Ascending aorta (tissue), 2 donors: ENCODE data around the gene KDELR3. TPM values are rescaled to one million over a fixed set of nuclear protein-coding genes. Genes with fewer than 3 reads are reported as not detected.
A peak's percentile ranks its signal among the peaks of the same experiment; 100 is the strongest.

Experiments used
- DNase-seq, 2 donors: peaks; one replicate each; pipeline ENCODE4 v3.0.0-alpha.2; 2019; ENCODE audit warnings: low spot score in 2 of 2
- H3K27ac ChIP-seq, 2 donors: fragments of 200-600 bp; sonication (generic); one replicate each; pipeline ENCODE4 v1.5.1; 2016 to 2017; ENCODE audit warnings: mild to moderate bottlenecking in 1 of 2
- H3K27me3 ChIP-seq: fragments of 200-600 bp; sonication (generic); one replicate; pipeline ENCODE4 v1.5.1; 2017
- H3K36me3 ChIP-seq, 2 donors: fragments of 200-600 bp; sonication (generic); one replicate each; pipeline ENCODE4 v1.5.1; 2016
- H3K4me1 ChIP-seq, 2 donors: fragments of 200-600 bp; sonication (generic); one replicate each; pipeline ENCODE4 v1.5.1; 2016 to 2017; ENCODE audit warnings: mild to moderate bottlenecking in 1 of 2
- H3K4me3 ChIP-seq, 2 donors: fragments of 200-600 bp; sonication (generic); one replicate each; pipeline ENCODE4 v1.5.1; 2016 to 2017; ENCODE audit warnings: mild to moderate bottlenecking in 1 of 2
- H3K9me3 ChIP-seq, 2 donors: fragments of 200-600 bp; sonication (generic); one replicate each; pipeline ENCODE4 v1.5.1; 2016
- CTCF ChIP-seq, 3 experiments: fragments of 200-600 bp in 2 of 3; fragments of 450-650 bp in 1 of 3; sonication (generic) in 2 of 3; IDR thresholded peaks; one replicate each; pipeline ENCODE4 v1.5.1; 2016 to 2019; ENCODE audit warnings: antibody characterized with exemption in 3 of 3, mild to moderate bottlenecking in 1 of 3, moderate library complexity in 1 of 3
- intact Hi-C: fragments of 100-400 bp; cut with DNase I; formaldehyde crosslinking; loops from one replicate; pipeline ENCODE4 v1.15.1; 2023
- total RNA-seq: library from RNA; depleted of rRNA; stranded (reverse); fragments of >200 nt; gene quantifications from one replicate; pipeline ENCODE4 v1.1.0, GENCODE V29; 2016

The KDELR3 gene
- total RNA-seq, 1 donor from 2014 or later = 11.8 TPM

DNA sequence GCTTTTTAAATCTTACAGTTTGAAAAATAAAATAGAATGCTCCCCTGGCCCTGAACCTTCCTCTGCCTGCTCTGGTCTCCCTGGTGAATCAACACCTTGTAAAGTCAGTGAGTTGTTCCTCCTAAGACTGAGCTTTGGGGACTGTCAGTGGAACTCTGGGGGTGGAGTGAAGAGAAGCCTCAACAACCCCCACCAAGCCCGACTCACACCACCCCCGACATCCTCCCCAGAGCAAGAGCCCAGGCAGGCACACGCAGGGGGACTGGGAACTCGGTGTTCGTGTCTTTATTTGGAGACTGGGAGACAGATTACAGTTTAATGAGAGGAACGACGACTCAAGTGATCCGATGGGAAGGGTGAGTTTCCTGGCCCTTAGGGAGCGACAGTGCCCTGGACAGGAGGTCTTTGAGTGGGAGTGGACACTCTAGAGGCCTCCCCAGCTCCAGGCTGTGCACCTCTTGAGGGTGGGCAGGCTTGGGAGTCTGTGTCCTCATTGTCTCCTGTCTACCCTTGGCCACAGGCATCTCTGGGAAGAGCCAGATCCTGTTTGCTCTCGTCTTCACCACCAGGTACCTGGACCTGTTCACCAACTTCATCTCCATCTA lies 6.2 kb downstream of the KDELR3 start:
- H3K4me3 ChIP-seq = no peak overlapping the region
- H3K9me3 ChIP-seq = no peaks in the 10 kb centered on the region
- no peaks in the 10 kb centered on the region for H3K27me3 ChIP-seq
- H3K36me3 ChIP-seq = no peaks in the 10 kb centered on the region
- no peaks in the 10 kb centered on the region for H3K4me1 ChIP-seq
- H3K27ac ChIP-seq = no peak overlapping the region
- TF ChIP-seq CTCF (IDR thresholded peaks at IDR 0.05) = no peak
- peak in 1 of 2 donors; percentile 41 for DNase-seq
- intact Hi-C loops = no loop called here

DNA sequence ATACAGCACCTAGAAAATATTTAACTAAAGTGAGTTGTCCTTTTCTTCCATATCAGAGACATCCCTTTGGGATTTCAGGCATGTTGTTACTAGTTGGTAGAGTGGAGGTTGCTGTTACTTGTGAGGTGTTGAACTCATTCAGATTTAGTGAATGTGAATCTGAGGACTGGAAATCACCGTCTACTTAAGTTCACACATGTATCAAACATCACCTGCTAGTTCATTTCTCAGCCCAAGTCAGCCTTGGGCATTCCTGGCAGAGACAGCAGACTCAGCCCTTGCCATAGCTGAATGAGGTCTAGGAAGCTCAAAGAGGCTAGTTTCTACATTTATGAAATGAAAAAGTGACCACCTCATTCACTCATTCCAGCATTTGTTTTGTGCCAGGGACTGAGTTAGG lies 9.7 kb downstream of the KDELR3 start:
- no peak overlapping the region for H3K4me3 ChIP-seq
- peak in 1 of 2 donors; percentile 51 for DNase-seq
- no peaks in the 10 kb centered on the region for H3K27me3 ChIP-seq
- no peak for TF ChIP-seq CTCF (IDR thresholded peaks at IDR 0.05)
- H3K27ac ChIP-seq = no peak overlapping the region
- intact Hi-C loops = no loop called here
- H3K36me3 ChIP-seq = peaks cover under 1 to 29% of the 10 kb centered on the region in 2 donors
- no peaks in the 10 kb centered on the region for H3K4me1 ChIP-seq
- no peaks in the 10 kb centered on the region for H3K9me3 ChIP-seq

DNA sequence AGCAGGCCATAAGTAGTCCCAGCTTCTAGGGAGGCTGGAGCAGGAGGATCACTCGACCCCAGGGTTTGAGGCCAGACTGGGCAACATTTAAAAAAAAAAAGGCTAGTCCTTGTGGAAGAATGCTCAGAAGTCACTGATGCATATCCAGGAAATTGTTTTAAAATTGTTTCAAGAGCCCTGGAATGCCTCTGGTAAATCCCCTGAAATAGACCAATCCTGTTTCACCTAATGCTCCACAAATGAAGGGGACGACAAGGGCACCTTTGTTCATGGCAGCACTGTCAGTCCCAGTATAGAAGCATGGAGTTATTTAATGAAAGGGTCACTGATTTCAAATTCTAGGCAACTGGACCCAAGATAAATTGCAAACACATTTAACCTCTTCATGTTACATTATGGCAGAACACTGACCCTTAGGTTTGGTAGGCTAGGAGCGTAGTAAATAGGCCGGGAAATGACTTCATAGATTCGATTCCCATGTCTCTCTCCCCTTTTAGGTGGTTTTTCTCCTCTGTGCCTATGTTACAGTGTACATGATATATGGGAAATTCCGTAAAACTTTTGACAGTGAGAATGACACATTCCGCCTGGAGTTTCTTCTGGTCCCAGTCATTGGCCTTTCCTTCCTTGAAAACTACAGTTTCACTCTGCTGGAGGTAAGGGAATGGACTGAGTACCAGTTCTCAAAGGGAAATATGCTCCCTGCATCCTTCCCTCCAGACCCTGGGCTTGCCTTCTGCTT lies 11.4 kb downstream of the KDELR3 start:
- DNase-seq = no peak
- intact Hi-C loops = no loop called here
- TF ChIP-seq CTCF (IDR thresholded peaks at IDR 0.05) = no peak
- no peak overlapping the region for H3K27ac ChIP-seq
- H3K27me3 ChIP-seq = no peaks in the 10 kb centered on the region
- no peaks in the 10 kb centered on the region for H3K4me1 ChIP-seq
- no peaks in the 10 kb centered on the region for H3K9me3 ChIP-seq
- H3K4me3 ChIP-seq = no peak overlapping the region
- peaks cover 17 to 46% of the 10 kb centered on the region in 2 donors for H3K36me3 ChIP-seq

- Histone ChIP-seq H3K4me3 (no peak overlapping the region), H3K27ac (no peak overlapping the region), H3K9me3 (no peaks in the 10 kb centered on the region), H3K36me3 (peaks cover 38 to 66% of the 10 kb centered on the region in 2 donors), H3K4me1 (no peaks in the 10 kb centered on the region), H3K27me3 (no peaks in the 10 kb centered on the region)
- intact Hi-C loops = no loop called here
- TF ChIP-seq CTCF (IDR thresholded peaks at IDR 0.05) = no peak
- DNase-seq = no peak
Observed at GRCh38 chr22:38481162-38481870, 13.4 kb downstream of the KDELR3 start.

- Histone ChIP-seq H3K9me3 (no peaks in the 10 kb centered on the region), H3K4me1 (no peaks in the 10 kb centered on the region), H3K27me3 (no peaks in the 10 kb centered on the region), H3K4me3 (no peak overlapping the region), H3K36me3 (peaks cover 44 to 72% of the 10 kb centered on the region in 2 donors), H3K27ac (no peak overlapping the region)
- no peak for TF ChIP-seq CTCF (IDR thresholded peaks at IDR 0.05)
- no peak for DNase-seq
- intact Hi-C loops = no loop called here
Observed at GRCh38 chr22:38481871-38482332, 14.0 kb downstream of the KDELR3 start.
